Nephron (organoid): ENCODE results near the gene ANGPTL1.

Experiments
- H3K27ac Mint-ChIP-seq, 3 experiments: 2 replicates each; pipeline ENCODE4 v1.8.0; 2020; ENCODE audit warnings: mixed read lengths in 3 of 3, mild to moderate bottlenecking in 2 of 3, moderate library complexity in 1 of 3
- H3K27me3 Mint-ChIP-seq: 2 replicates; pipeline ENCODE4 v1.8.0; 2021; ENCODE audit warnings: low read depth, mild to moderate bottlenecking, moderate library complexity, mixed read lengths
- H3K36me3 Mint-ChIP-seq: 2 replicates; pipeline ENCODE4 v1.8.0; 2020; ENCODE audit warnings: low read depth, mixed read lengths
- H3K4me1 Mint-ChIP-seq: 2 replicates; pipeline ENCODE4 v1.8.0; 2020; ENCODE audit warnings: mixed read lengths
- H3K4me3 Mint-ChIP-seq, 3 experiments: 2 replicates each; pipeline ENCODE4 v1.8.0; 2020; ENCODE audit warnings: mild to moderate bottlenecking in 3 of 3, mixed read lengths in 3 of 3, moderate library complexity in 2 of 3
- H3K9me3 Mint-ChIP-seq: 2 replicates; pipeline ENCODE4 v1.8.0; 2020; ENCODE audit warnings: mixed read lengths
- CTCF ChIP-seq, 3 experiments: fragments of 200-600 bp; sonication (generic); IDR thresholded peaks; one replicate each; pipeline ENCODE4 v1.5.0; 2021; ENCODE audit warnings: antibody characterized with exemption in 3 of 3; ENCODE audit not compliant: unreplicated experiment in 3 of 3

ANGPTL1 gene

DNA sequence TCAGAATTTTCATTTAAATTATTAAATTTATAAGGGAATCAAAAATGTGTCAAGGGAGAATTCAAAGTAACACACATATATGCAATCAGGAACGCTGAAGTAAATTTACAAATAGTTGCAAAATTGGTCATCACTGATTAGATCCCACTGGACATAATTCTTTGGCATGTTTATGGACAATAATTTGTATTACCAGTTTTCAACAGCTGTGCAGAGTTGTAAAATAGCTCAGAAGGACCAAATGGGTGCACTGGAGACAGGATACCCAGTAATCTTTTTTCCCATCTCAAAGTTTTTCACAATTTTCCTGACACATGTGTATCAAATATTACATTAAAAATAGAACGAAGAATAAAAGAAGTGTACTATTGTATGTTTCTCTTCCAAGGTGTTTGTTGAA is 4.1 kb upstream of the ANGPTL1 start:
- no peaks in the 10 kb centered on the region for H3K9me3 Mint-ChIP-seq
- H3K27ac Mint-ChIP-seq, result no peak overlapping the region
- no peak overlapping the region for H3K4me3 Mint-ChIP-seq
- peaks cover 36% of the 10 kb centered on the region for H3K4me1 Mint-ChIP-seq
- no peaks in the 10 kb centered on the region for H3K36me3 Mint-ChIP-seq
- no peaks in the 10 kb centered on the region for H3K27me3 Mint-ChIP-seq
- TF ChIP-seq CTCF (IDR thresholded peaks at IDR 0.05; ENCODE audit: unreplicated experiment in 3 of 3), result no peak

GRCh38 chr1:178871551-178872320 is 859 bp upstream of the ANGPTL1 start:
- H3K4me3 Mint-ChIP-seq, result peak overlapping the region in 2 of 3 experiments; percentile 25 to 45
- H3K9me3 Mint-ChIP-seq, result no peaks in the 10 kb centered on the region
- H3K4me1 Mint-ChIP-seq, result peaks cover 42% of the 10 kb centered on the region
- TF ChIP-seq CTCF (IDR thresholded peaks at IDR 0.05; ENCODE audit: unreplicated experiment in 3 of 3), result no peak
- peak overlapping the region; percentile 68 to 91 (median 86) for H3K27ac Mint-ChIP-seq
- H3K36me3 Mint-ChIP-seq, result peaks cover 6% of the 10 kb centered on the region
- H3K27me3 Mint-ChIP-seq, result no peaks in the 10 kb centered on the region

- no peaks in the 10 kb centered on the region for H3K27me3 Mint-ChIP-seq
- H3K36me3 Mint-ChIP-seq, result peaks cover 19% of the 10 kb centered on the region
- peak overlapping the region; percentile 84 to 91 (median 86) for H3K27ac Mint-ChIP-seq
- H3K4me1 Mint-ChIP-seq, result peaks cover 41% of the 10 kb centered on the region
- H3K9me3 Mint-ChIP-seq, result no peaks in the 10 kb centered on the region
- H3K4me3 Mint-ChIP-seq, result peak overlapping the region; percentile 78 to 86 (median 81)
- TF ChIP-seq CTCF (IDR thresholded peaks at IDR 0.05; ENCODE audit: unreplicated experiment in 3 of 3), result no peak
Observed at GRCh38 chr1:178870221-178870620, 656 bp downstream of the ANGPTL1 start.

DNA sequence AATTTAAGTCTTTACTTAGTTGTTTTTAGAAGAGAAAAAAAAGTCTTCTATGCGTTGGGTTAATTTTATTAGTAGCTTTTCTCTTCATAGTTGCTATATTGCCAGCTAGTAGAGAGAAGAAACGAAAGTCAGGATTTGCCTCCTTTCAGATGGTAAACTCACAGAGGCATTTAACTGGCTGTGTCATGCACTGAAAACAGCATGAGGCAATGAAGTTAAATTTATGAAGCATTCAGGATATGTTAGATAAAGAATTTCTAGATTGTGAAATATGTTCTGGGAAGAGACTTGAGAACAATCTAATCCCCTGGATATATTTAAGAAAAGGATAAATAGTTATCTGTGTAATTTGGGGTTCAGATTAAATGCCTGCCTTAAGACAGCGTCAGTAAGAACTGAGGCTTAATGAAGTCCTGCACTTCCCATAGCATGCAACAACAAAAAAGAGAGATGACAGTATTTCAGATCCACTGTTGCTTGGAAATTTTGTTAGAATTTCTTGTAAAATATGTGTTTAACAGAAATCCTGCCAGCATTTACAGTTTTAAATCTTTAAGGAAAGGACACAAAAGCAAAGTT is 1.7 kb downstream of the ANGPTL1 start:
- Mint-ChIP-seq H3K27ac (peak overlapping the region; percentile 76 to 91 (median 77)), H3K36me3 (peaks cover 25% of the 10 kb centered on the region), H3K9me3 (no peaks in the 10 kb centered on the region), H3K4me1 (peaks cover 45% of the 10 kb centered on the region), H3K4me3 (peak overlapping the region; percentile 78 to 86 (median 81)), H3K27me3 (no peaks in the 10 kb centered on the region)
- TF ChIP-seq CTCF (IDR thresholded peaks at IDR 0.05; ENCODE audit: unreplicated experiment in 3 of 3), result no peak

DNA sequence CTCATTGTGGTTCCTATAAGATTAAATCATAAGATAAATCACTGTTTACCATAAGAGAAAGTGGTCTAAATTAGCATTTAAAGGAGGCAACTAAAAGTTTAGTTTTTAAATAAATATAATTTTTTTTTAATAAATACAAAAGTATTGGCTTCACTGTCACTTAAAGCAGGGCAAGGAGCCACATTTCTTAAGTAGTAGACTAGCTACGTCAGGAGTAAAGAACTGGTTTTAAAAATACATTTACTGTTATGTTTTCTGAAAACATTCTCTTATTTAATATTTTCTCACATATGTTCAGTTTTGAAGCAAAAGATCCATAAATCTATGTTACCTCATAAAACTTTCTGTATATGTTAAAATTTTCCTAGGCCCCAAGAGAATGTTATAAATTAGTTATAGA is 2.2 kb downstream of the ANGPTL1 start:
- H3K9me3 Mint-ChIP-seq, result no peaks in the 10 kb centered on the region
- peaks cover 29% of the 10 kb centered on the region for H3K36me3 Mint-ChIP-seq
- TF ChIP-seq CTCF (IDR thresholded peaks at IDR 0.05; ENCODE audit: unreplicated experiment in 3 of 3), result no peak
- H3K4me3 Mint-ChIP-seq, result peak overlapping the region; percentile 78 to 86 (median 81)
- no peaks in the 10 kb centered on the region for H3K27me3 Mint-ChIP-seq
- H3K27ac Mint-ChIP-seq, result peak overlapping the region; percentile 76 to 91 (median 77)
- peaks cover 47% of the 10 kb centered on the region for H3K4me1 Mint-ChIP-seq
